D721Med (cell line): ENCODE measurements around the gene ZNF189.

ENCODE experiments used
- DNase-seq: peaks from one replicate; pipeline ENCODE4 v3.0.0; 2011; ENCODE audit warnings: low spot score; ENCODE audit not compliant: insufficient read length
- FAIRE-seq: peaks from 2 replicates; lab custom pipeline; 2011; peaks lifted over from hg19 to GRCh38; lab: Jason Lieb, UNC
- TF ChIP-seq, protein P1 (sequence below): IDR thresholded peaks from 2 replicates; pipeline ENCODE4 v1.5.1; 2012; ENCODE audit warnings: mild to moderate bottlenecking, control low read depth; ENCODE audit not compliant: insufficient read depth; ENCODE audit errors: missing control alignments

ZNF189 gene

DNA sequence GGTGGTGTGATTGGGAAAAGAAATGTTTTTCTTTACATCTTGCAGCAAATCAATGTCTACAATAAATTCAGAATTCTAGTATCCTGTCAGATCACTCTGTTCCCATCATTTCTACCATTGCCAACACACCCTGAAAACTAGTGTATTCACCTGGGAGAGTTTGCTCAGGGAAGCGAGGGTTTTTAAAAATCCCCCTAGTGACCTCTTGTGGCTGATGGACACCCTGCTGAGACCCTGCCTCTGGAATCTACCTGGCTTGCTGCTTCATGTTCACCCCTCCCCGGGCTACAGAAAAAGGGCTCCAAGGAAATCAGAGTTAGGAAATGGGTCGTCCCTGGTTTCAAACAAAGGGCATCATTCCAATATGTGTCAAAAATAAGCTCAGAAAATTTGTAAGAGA, 58.4 kb downstream of the ZNF189 start:
- FAIRE-seq (no peak), DNase-seq (no peak)
- TF ChIP-seq, protein P1, sequence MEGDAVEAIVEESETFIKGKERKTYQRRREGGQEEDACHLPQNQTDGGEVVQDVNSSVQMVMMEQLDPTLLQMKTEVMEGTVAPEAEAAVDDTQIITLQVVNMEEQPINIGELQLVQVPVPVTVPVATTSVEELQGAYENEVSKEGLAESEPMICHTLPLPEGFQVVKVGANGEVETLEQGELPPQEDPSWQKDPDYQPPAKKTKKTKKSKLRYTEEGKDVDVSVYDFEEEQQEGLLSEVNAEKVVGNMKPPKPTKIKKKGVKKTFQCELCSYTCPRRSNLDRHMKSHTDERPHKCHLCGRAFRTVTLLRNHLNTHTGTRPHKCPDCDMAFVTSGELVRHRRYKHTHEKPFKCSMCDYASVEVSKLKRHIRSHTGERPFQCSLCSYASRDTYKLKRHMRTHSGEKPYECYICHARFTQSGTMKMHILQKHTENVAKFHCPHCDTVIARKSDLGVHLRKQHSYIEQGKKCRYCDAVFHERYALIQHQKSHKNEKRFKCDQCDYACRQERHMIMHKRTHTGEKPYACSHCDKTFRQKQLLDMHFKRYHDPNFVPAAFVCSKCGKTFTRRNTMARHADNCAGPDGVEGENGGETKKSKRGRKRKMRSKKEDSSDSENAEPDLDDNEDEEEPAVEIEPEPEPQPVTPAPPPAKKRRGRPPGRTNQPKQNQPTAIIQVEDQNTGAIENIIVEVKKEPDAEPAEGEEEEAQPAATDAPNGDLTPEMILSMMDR: peak; percentile 25

DNA sequence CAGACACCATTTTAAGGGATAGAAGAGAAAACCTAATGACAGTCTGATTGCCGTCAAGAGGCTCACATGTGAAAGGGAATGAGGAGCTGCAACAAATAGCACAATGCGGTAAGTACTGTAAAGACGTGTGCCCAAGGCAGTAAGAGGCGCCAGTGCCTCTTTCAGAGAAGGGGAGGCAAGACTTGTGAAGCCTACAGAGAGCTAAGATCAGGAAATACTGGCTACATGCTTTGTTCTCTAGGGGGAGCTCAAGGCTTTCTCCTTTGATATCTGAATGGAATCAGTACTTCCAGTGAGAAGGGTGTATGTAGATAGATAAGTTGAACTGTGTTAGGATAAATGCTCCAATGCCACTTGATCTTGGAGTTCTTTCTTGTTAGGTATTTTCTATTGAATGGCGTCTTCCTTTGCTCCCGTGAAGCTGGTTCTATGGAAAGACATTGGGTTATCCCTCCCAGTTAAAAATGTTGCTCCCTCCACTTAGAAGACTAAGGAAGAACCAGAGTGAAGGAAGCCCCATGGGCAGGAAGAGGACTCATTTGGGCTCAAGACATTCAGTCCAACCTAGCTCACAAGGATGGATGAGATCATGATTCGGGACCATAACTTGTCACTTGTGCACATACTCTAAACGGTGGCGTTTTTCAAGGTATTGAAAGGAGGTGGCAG, 60.4 kb downstream of the ZNF189 start:
- peak; percentile 71 for FAIRE-seq
- TF ChIP-seq, protein P1: peak; percentile 86
- peak; percentile 44 for DNase-seq
